ENCODE measurements around the gene CEACAM19. TPM values are rescaled to one million over a fixed set of nuclear protein-coding genes. Genes with fewer than 3 reads are reported as not detected.
A peak's percentile ranks its signal among the peaks of the same experiment; 100 is the strongest.
"Not testable (repeated sequence)": the region's sequence is repeated elsewhere in the genome, so short reads cannot be mapped to it uniquely, and the experiment has no call there.

CEACAM19 gene
- polyA plus RNA-seq, 2 of the 4 experiments (the other 2 are of a cell fraction): 7.2 to 8.2 TPM

GRCh38 chr19:44683434-44684210, 12.3 kb downstream of the CEACAM19 start (continued):
- TF ChIP-seq GATA3 (IDR thresholded peaks at IDR 0.05; ENCODE audit: borderline replicate concordance) (no peak), HOXB5 (CRISPR knock-in tag; IDR thresholded peaks at IDR 0.05) (0 out of 2 replicates have a peak, but pooled peaks have one; percentile 20), CHD2 (IDR thresholded peaks at IDR 0.05; ENCODE audit: low read length, partially characterized antibody) (no peak)

- H3K4me3 ChIP-seq; H3K9me3 ChIP-seq; FAIRE-seq; POLR2A ChIA-PET; DNase-seq (ENCODE audit: low read depth in 1 of 2, low spot score in 1 of 2); ATAC-seq: not testable (repeated sequence)
- Histone ChIP-seq H3K27ac (peak overlapping the region; percentile 87 to 92), H3K4me2 (peak overlapping the region; percentile 56), H3K4me1 (peaks cover 73% of the 10 kb centered on the region)
- TF ChIP-seq HOXB5 (CRISPR knock-in tag; IDR thresholded peaks at IDR 0.05) (peak; percentile 40; the same call in 1 of the 2 replicates), TFCP2L1 (CRISPR knock-in tag; IDR thresholded peaks at IDR 0.05) (0 out of 2 replicates have a peak, but pooled peaks have one; percentile 48), KDM1A (IDR thresholded peaks at IDR 0.05; ENCODE audit: low read depth) (peak; percentile 97), CHD4 (IDR thresholded peaks at IDR 0.05; ENCODE audit: borderline replicate concordance) (peak; percentile 90), EHF (CRISPR knock-in tag; IDR thresholded peaks at IDR 0.05) (peak; percentile 18; the same call in 1 of the 2 replicates), ZFP36 (IDR thresholded peaks at IDR 0.05; ENCODE audit: borderline replicate concordance, partially characterized antibody) (peak; percentile 86), HDAC2 (IDR thresholded peaks at IDR 0.05) (peak; percentile 92), HEYL (CRISPR knock-in tag; IDR thresholded peaks at IDR 0.05) (0 out of 2 replicates have a peak, but pooled peaks have one; percentile 24), HOXB13 (CRISPR knock-in tag; IDR thresholded peaks at IDR 0.05; ENCODE audit: low read depth) (peak; percentile 82)
- CTCF ChIA-PET: interaction anchor here (1.1 to 15.7 kb wide), 2 partner anchors 25 to 86 kb away, joined by 10 to 180 read pairs; no protein-coding TSS in a partner anchor
- WGBS (ENCODE audit: missing lambda C conversion rate): 84% methylated on average over 3 of the region's 3 CpGs
Measured at GRCh38 chr19:44684396-44684795, 13.1 kb downstream of the CEACAM19 start.

GRCh38 chr19:44684892-44685863, 13.9 kb downstream of the CEACAM19 start:
- Histone ChIP-seq H3K4me2 (peak overlapping the region; percentile 56), H3K27ac (peak overlapping the region; percentile 87 to 92), H3K4me1 (peaks cover 81% of the 10 kb centered on the region), H3K4me3 (no peak overlapping the region), H3K9me3 (no peaks in the 10 kb centered on the region)
- 17% methylated on average over 25 of the region's 25 CpGs for WGBS (ENCODE audit: missing lambda C conversion rate)
- CTCF ChIA-PET: interaction anchor here (0.6 to 26.6 kb wide), 7 partner anchors 28 to 267 kb away, joined by 3 to 694 read pairs (median 3); partner anchors contain the start of genes CEACAM16 and NECTIN2
- POLR2A ChIA-PET: interaction anchor here (0.5 to 1.1 kb wide), 12 partner anchors 9 to 149 kb away, joined by 3 to 8 read pairs (median 4); partner anchors contain the start of gene PVR
- DNase-seq (ENCODE audit: low read depth in 1 of 2, low spot score in 1 of 2) (peak; percentile 95 to 99), ATAC-seq (peak; percentile 71 to 74), FAIRE-seq (peak; percentile 99)
- 0 out of 2 replicates have a peak, but pooled peaks have one; percentile 63 for TF ChIP-seq ESRRA (IDR thresholded peaks at IDR 0.05; ENCODE audit: borderline replicate concordance, low read length)
- TF ChIP-seq FOSB (CRISPR knock-in tag; IDR thresholded peaks at IDR 0.05): no peak
- TF ChIP-seq POLR2A (IDR thresholded peaks at IDR 0.05; ENCODE audit: low read length): no peak
- TF ChIP-seq CHD4 (IDR thresholded peaks at IDR 0.05; ENCODE audit: borderline replicate concordance): peak; percentile 52; the same call in 1 of the 2 replicates
- peak in 1 of 2 experiments; percentile 41; a peak in 3 of 5 replicates for TF ChIP-seq RAD21 (conservative IDR thresholded peaks at IDR 0.05 in 1 of 2, IDR thresholded peaks at IDR 0.05 in 1 of 2)
- TF ChIP-seq BCL3 (IDR thresholded peaks at IDR 0.05): peak; percentile 82; the same call in 2 of the 3 replicates
- no peak for TF ChIP-seq SREBF2 (IDR thresholded peaks at IDR 0.05)
- 0 out of 2 replicates have a peak, but pooled peaks have one; percentile 61 for TF ChIP-seq FOXS1 (CRISPR knock-in tag; IDR thresholded peaks at IDR 0.05)
- peak; percentile 97 for TF ChIP-seq HOXB5 (CRISPR knock-in tag; IDR thresholded peaks at IDR 0.05)
- TF ChIP-seq ZFP36 (IDR thresholded peaks at IDR 0.05; ENCODE audit: borderline replicate concordance, partially characterized antibody): no peak
- 0 out of 2 replicates have a peak, but pooled peaks have one; percentile 18 for TF ChIP-seq BHLHE40 (IDR thresholded peaks at IDR 0.05; ENCODE audit: low read depth, low read length)
- TF ChIP-seq TFCP2L1 (CRISPR knock-in tag; IDR thresholded peaks at IDR 0.05): no peak
- TF ChIP-seq CBX2 (IDR thresholded peaks at IDR 0.05; ENCODE audit: borderline replicate concordance, low read depth): no peak
- peak; percentile 79 for TF ChIP-seq PBX3 (IDR thresholded peaks at IDR 0.05)
- no peak for TF ChIP-seq NR3C1 (IDR thresholded peaks at IDR 0.05)
- peak; percentile 23; the same call in 1 of the 2 replicates for TF ChIP-seq HES2 (IDR thresholded peaks at IDR 0.05)
- TF ChIP-seq FOSL2 (IDR thresholded peaks at IDR 0.05): peak; percentile 92
- TF ChIP-seq FOSL2 (CRISPR knock-in tag; IDR thresholded peaks at IDR 0.05): peak; percentile 98
- peak; percentile 96 for TF ChIP-seq JUNB (IDR thresholded peaks at IDR 0.05)
- peak; percentile 27 for TF ChIP-seq MAFK (IDR thresholded peaks at IDR 0.05; ENCODE audit: partially characterized antibody)
- no peak for TF ChIP-seq HDAC2 (IDR thresholded peaks at IDR 0.05)
- TF ChIP-seq MAZ (IDR thresholded peaks at IDR 0.05; ENCODE audit: borderline replicate concordance, low read depth, low read length): no peak
- TF ChIP-seq EHMT2 (IDR thresholded peaks at IDR 0.05; ENCODE audit: low read depth): no peak
- no peak for TF ChIP-seq NFE2L2 (conservative IDR thresholded peaks at IDR 0.05; ENCODE audit: low read length)
- TF ChIP-seq RARB (CRISPR knock-in tag; IDR thresholded peaks at IDR 0.05): peak; percentile 84; the same call in 1 of the 2 replicates

Data from A549 (cell line).